ENCODE results near the gene CACNA1F.

- TF ChIP-seq CTCF (IDR thresholded peaks at IDR 0.05; ENCODE audit: insufficient read depth, low read length, poor library complexity, severe bottlenecking) (no peak), EZH2phosphoT487 (conservative IDR thresholded peaks at IDR 0.05; ENCODE audit: low read length) (no peak)
Observed at GRCh38 chrX:49178537-49178936, 54.6 kb downstream of the CACNA1F start.

All from SU-DHL-6 (cell line).